Fibroblast of mammary gland (primary cell): ENCODE data around the gene MED14.
A peak's percentile ranks its signal among the peaks of the same experiment; 100 is the strongest.

ENCODE experiments used
- DNase-seq: peaks from one replicate; pipeline ENCODE4 v3.0.0-alpha.2; 2010; ENCODE audit warnings: low read depth
- H3K4me3 ChIP-seq: 2 replicates; pipeline ENCODE4 v1.5.1; 2011; ENCODE audit warnings: low read depth, mild to moderate bottlenecking, low read length, moderate library complexity; ENCODE audit not compliant: control insufficient read depth
- TF ChIP-seq, protein P1 (sequence below): conservative IDR thresholded peaks from 2 replicates; pipeline ENCODE4 v1.5.1; 2011; ENCODE audit warnings: low read depth, low read length, inconsistent platforms; ENCODE audit not compliant: control insufficient read depth, insufficient read depth

MED14 gene

DNA sequence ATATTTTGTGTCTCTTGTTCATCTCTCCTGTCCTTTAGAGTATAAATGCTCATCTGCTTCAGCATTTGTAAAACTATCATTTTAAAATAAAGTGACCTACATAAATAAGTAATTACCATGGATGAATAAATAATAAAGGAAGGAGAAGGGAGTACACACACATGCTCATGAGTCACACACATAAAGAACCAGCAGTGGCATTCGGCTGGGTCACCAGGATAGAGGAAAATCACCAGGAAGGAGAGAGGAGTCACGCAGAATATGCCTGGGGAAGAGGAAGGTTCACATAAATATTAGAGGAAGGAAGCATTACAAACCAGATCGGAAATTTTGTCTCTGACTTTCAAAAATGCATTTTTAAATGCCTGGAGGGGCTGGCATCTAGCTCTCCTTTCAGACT lies 38.5 kb upstream of the MED14 start:
- DNase-seq: peak; percentile 70
- no peak overlapping the region for H3K4me3 ChIP-seq
- TF ChIP-seq, protein P1, sequence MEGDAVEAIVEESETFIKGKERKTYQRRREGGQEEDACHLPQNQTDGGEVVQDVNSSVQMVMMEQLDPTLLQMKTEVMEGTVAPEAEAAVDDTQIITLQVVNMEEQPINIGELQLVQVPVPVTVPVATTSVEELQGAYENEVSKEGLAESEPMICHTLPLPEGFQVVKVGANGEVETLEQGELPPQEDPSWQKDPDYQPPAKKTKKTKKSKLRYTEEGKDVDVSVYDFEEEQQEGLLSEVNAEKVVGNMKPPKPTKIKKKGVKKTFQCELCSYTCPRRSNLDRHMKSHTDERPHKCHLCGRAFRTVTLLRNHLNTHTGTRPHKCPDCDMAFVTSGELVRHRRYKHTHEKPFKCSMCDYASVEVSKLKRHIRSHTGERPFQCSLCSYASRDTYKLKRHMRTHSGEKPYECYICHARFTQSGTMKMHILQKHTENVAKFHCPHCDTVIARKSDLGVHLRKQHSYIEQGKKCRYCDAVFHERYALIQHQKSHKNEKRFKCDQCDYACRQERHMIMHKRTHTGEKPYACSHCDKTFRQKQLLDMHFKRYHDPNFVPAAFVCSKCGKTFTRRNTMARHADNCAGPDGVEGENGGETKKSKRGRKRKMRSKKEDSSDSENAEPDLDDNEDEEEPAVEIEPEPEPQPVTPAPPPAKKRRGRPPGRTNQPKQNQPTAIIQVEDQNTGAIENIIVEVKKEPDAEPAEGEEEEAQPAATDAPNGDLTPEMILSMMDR: no peak

DNA sequence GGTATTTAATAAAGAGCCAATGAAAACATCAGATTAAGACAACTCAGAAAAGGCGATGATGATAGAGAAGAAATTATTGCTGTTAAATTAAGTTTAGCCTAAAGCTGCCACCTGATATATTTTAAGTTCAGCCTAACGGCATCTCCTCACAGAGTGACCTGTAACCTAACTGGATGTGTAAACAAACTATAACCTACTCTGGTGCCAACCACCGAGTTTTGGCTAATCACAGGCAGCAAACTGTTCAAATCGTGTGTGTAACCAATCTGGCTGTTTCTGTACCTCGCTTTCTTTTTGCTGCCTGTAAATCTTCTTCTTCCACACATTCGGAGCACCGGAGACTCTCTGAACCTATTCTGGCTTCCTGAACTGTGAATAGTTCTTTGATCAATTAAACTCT lies 37.8 kb upstream of the MED14 start:
- TF ChIP-seq, protein P1: no peak
- DNase-seq: no peak
- no peak overlapping the region for H3K4me3 ChIP-seq

DNA sequence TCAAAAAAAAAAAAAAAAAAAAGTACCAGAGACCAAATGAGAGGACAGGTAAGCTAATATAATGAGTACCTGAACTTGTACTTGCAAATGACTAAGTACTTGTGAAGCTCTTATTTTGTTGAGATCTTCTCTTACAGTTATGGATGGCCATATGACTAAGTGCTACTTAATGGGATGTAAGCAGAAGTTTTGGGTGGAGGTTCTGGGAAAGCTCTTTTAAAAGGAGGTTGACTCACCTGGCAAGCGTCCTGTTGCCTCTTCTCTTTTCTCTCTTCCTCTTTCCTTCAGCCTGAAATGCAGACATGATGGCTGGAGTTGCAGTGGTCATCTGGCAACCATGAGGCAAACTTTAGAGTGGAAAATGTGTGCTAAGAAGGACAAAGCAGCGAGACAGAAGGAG lies 36.9 kb upstream of the MED14 start:
- H3K4me3 ChIP-seq: no peak overlapping the region
- DNase-seq: peak; percentile 88
- TF ChIP-seq, protein P1: no peak

DNA sequence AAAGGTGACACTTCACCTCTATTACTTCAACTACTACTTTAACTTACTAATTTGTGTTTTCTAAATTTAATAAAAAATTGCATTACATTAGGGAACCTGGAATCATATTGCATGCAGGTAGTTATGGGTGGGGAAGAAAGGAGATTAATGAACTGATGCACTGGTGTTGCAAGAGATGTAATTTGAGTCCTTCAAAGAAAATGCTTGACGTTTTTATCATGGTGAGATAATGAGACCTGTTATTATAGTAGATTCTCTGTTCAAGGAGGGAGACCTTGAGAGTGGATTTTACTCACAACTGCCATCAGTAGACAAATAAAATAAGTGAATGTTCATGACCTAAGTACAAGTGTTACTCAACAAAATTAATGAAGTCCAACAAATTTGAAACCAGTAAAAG lies 26.4 kb upstream of the MED14 start:
- no peak overlapping the region for H3K4me3 ChIP-seq
- no peak for DNase-seq
- TF ChIP-seq, protein P1: no peak

DNA sequence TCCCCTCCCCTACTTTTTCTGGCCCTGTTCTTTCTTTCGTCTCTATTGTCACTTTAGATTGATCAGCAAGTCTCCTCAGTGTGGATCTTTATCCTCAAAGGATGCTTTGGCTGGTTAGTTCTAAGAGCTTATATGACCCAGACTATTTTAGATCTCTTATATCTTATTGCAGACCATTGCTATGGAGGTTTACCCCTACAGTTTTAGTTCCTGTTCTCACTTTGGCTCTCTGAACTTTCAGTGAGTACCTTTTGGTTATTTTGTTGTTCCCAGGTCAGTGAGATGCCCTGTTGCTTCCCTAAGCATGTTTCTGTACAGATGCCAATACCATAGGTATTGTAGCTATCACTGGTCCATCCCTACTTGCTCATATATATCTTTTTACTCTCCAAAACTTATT lies 24.0 kb upstream of the MED14 start:
- TF ChIP-seq, protein P1: no peak

DNA sequence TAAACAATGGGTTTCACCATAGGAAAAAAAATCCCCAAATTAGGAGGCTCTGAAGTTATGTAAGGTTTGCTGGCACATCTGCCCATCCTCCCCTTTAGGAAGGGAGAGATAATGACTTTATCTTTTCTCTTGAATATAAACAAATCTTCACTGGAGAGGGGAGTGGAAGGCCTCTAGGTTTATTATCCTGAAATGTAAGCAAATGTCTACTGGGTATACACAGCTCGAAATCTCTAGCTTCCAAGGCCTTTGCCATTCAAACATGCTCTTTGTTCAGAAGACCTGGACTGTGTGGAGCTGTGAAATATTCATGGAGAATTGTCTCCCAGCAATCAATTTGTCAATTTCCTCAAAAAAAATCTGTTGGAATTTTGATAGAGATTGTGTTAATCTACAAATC lies 21.7 kb upstream of the MED14 start:
- no peak overlapping the region for H3K4me3 ChIP-seq
- TF ChIP-seq, protein P1: no peak
- DNase-seq: no peak

More for the DNA sequence above, 24.0 kb upstream of the MED14 start:
- no peak overlapping the region for H3K4me3 ChIP-seq
- DNase-seq: no peak
